ENCODE data around the gene TCOF1.

- TF ChIP-seq GATA2 (IDR thresholded peaks at IDR 0.05; ENCODE audit: low read depth, low read length), result no peak
- no peak for TF ChIP-seq GATA3 (IDR thresholded peaks at IDR 0.05; ENCODE audit: low read depth, low read length)
These were observed 15.1 kb downstream of the TCOF1 start for GRCh38 chr5:150372639-150373038.
